Bronchial epithelial cell (primary cell): Measurements from ENCODE around the gene ABR. TPM values are rescaled to one million over a fixed set of nuclear protein-coding genes. Genes with fewer than 3 reads are reported as not detected.

Source experiments
- DNase-seq: peaks from one replicate; pipeline ENCODE4 v3.0.0-alpha.2; 2010; ENCODE audit warnings: low read depth
- FAIRE-seq: peaks from 2 replicates; lab custom pipeline; 2011; peaks lifted over from hg19 to GRCh38; lab: Jason Lieb, UNC
- H3K27me3 ChIP-seq: 2 replicates; pipeline ENCODE4 v1.5.1; 2011; ENCODE audit warnings: low read length; ENCODE audit not compliant: control insufficient read depth, insufficient read depth
- H3K36me3 ChIP-seq: 2 replicates; pipeline ENCODE4 v1.5.1; 2011; ENCODE audit warnings: low read length; ENCODE audit not compliant: control insufficient read depth, insufficient read depth
- H3K4me3 ChIP-seq: 2 replicates; pipeline ENCODE4 v1.5.1; 2011; ENCODE audit warnings: mild to moderate bottlenecking, low read depth, low read length, control low read depth
- CTCF ChIP-seq: IDR thresholded peaks from 2 replicates; pipeline ENCODE4 v1.5.1; 2011; ENCODE audit warnings: mild to moderate bottlenecking, moderate library complexity, low read length, control low read depth, inconsistent platforms; ENCODE audit not compliant: insufficient read depth, severe bottlenecking
- total RNA-seq: library from RNA; depleted of rRNA; stranded (reverse); fragments of >200 nt; gene quantifications from 2 replicates; pipeline ENCODE4 v1.2.1, GENCODE V29; 2014

The ABR gene
- total RNA-seq, 1 donor from 2014 or later = 18.7 TPM

- H3K27me3 ChIP-seq = no peaks in the 10 kb centered on the region
- TF ChIP-seq CTCF = no peak
- peak; percentile 22 for DNase-seq
- peaks cover 7% of the 10 kb centered on the region for H3K36me3 ChIP-seq
- H3K4me3 ChIP-seq = no peak overlapping the region
- FAIRE-seq = peak; percentile 81
These were observed 150.4 kb downstream of the ABR start for GRCh38 chr17:1029196-1029921.

DNA sequence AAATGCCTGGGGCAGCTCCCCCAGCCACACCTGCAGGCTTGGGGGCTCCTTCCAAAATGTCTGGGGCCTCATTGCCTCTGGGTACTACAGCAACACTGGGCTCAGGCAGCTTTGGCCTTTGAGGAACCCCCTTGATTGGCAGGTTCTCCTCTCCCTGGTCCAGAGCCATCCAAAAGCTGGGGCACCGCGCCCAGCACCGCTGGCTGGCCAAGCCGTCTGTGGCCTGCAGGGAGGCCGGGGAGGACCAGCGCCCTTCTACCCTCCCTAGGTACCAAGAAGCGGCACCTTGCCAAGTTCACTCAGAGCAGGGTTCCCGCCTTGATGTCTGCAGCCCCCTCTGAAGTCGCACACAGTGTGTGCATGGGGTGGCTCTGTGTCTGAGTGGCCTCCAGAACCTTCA lies 152.7 kb downstream of the ABR start:
- DNase-seq (no peak), FAIRE-seq (no peak)
- Histone ChIP-seq H3K27me3 (no peaks in the 10 kb centered on the region), H3K36me3 (peaks cover 2% of the 10 kb centered on the region), H3K4me3 (no peak overlapping the region)
- no peak for TF ChIP-seq CTCF

GRCh38 chr17:1026599-1026975 lies 153.2 kb downstream of the ABR start:
- no peak for DNase-seq

GRCh38 chr17:1025733-1026598 lies 153.8 kb downstream of the ABR start:
- no peak for TF ChIP-seq CTCF
- peaks cover 2% of the 10 kb centered on the region for H3K36me3 ChIP-seq
- DNase-seq (no peak), FAIRE-seq (no peak)
- H3K4me3 ChIP-seq = no peak overlapping the region
- no peaks in the 10 kb centered on the region for H3K27me3 ChIP-seq

More at GRCh38 chr17:1026599-1026975, 153.2 kb downstream of the ABR start:
- H3K27me3 ChIP-seq = no peaks in the 10 kb centered on the region
- TF ChIP-seq CTCF = no peak
- peaks cover 2% of the 10 kb centered on the region for H3K36me3 ChIP-seq
- FAIRE-seq = peak; percentile 43
- no peak overlapping the region for H3K4me3 ChIP-seq

DNA sequence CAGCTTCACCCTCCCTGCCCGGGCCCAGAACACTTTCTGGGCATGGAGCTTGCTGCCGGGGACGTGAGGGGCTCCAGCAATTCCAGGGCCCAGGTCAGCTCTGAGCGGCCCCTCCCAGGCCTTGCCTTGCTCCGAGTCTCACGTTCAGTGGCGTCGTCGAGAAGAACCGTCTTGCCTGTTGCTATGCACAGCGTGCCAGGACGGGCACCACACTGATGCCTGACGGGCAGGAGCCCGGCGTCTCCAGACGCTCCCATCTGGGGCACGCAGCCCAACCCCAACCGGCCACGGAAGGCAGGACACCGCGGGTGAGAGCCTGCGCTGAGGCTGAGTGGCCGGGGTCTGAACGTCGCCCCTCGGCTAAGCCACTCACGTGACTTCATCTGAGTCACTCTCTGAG lies 155.7 kb downstream of the ABR start:
- Histone ChIP-seq H3K27me3 (no peaks in the 10 kb centered on the region), H3K36me3 (peaks cover 6% of the 10 kb centered on the region), H3K4me3 (no peak overlapping the region)
- DNase-seq = no peak
- no peak for FAIRE-seq
- no peak for TF ChIP-seq CTCF
